ENCODE results near the gene PTPN18. TPM values are rescaled to one million over a fixed set of nuclear protein-coding genes. Genes with fewer than 3 reads are reported as not detected.
A peak's percentile ranks its signal among the peaks of the same experiment; 100 is the strongest.

Gene PTPN18
- polyA plus RNA-seq, 2 of the 4 experiments (the other 2 are of a cell fraction), result 19.6 to 20.4 TPM

DNA sequence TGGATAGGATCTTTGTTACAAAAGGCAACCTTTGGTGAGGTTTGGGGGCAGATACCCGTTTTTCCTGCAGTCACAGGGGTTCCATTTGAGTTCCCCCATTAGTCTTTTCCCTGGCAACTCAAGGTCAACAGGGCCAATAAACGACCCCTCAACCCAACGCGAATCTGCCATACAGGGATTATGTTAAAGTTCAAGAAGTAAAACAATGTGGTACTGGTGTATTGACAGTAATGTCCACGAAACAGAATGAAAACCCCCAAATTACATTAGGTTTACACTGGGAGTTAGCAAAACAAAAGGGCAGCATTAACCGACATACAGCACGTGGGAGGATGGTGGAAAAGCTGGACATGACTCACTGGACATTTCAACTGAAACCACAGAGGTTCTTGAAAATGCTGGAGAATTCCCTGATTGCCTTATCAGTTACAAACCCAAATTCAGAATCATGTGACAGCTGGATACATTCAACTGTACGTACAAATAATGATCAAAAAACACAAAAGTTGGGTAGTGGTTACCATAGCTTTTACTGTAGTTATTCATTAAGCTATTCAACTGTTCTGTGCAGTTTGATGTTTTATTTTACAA, 18.0 kb upstream of the PTPN18 start:
- Histone ChIP-seq H3K4me2 (peak overlapping the region; percentile 78), H3K9me3 (no peaks in the 10 kb centered on the region), H3K27ac (peak overlapping the region; percentile 35 to 60; a peak in 4 of 6 replicates), H3K4me3 (peak overlapping the region; percentile 46), H3K4me1 (peaks cover 12% of the 10 kb centered on the region)
- FAIRE-seq (no peak), ATAC-seq (no peak), DNase-seq (ENCODE audit: low read depth in 1 of 2, low spot score in 1 of 2) (no peak)
- TF ChIP-seq SREBF2 (IDR thresholded peaks at IDR 0.05) (no peak), CBX8 (IDR thresholded peaks at IDR 0.05) (no peak), ZNF302 (CRISPR knock-in tag; IDR thresholded peaks at IDR 0.05) (no peak), ESRRA (IDR thresholded peaks at IDR 0.05; ENCODE audit: borderline replicate concordance, low read length) (no peak), BHLHE40 (IDR thresholded peaks at IDR 0.05; ENCODE audit: low read depth, low read length) (no peak), CEBPB (IDR thresholded peaks at IDR 0.05) (no peak), RNF2 (IDR thresholded peaks at IDR 0.05; ENCODE audit: borderline replicate concordance, low read depth) (no peak), RCOR1 (IDR thresholded peaks at IDR 0.05; ENCODE audit: low read depth, low read length) (no peak), KDM1A (IDR thresholded peaks at IDR 0.05; ENCODE audit: low read depth) (no peak), BCL3 (IDR thresholded peaks at IDR 0.05) (no peak), CBX2 (IDR thresholded peaks at IDR 0.05; ENCODE audit: borderline replicate concordance, low read depth) (no peak)
- TF ChIP-seq, protein P1, sequence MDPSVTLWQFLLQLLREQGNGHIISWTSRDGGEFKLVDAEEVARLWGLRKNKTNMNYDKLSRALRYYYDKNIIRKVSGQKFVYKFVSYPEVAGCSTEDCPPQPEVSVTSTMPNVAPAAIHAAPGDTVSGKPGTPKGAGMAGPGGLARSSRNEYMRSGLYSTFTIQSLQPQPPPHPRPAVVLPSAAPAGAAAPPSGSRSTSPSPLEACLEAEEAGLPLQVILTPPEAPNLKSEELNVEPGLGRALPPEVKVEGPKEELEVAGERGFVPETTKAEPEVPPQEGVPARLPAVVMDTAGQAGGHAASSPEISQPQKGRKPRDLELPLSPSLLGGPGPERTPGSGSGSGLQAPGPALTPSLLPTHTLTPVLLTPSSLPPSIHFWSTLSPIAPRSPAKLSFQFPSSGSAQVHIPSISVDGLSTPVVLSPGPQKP (IDR thresholded peaks at IDR 0.05; ENCODE audit: low read depth, low read length), result no peak
- TF ChIP-seq, protein P2, sequence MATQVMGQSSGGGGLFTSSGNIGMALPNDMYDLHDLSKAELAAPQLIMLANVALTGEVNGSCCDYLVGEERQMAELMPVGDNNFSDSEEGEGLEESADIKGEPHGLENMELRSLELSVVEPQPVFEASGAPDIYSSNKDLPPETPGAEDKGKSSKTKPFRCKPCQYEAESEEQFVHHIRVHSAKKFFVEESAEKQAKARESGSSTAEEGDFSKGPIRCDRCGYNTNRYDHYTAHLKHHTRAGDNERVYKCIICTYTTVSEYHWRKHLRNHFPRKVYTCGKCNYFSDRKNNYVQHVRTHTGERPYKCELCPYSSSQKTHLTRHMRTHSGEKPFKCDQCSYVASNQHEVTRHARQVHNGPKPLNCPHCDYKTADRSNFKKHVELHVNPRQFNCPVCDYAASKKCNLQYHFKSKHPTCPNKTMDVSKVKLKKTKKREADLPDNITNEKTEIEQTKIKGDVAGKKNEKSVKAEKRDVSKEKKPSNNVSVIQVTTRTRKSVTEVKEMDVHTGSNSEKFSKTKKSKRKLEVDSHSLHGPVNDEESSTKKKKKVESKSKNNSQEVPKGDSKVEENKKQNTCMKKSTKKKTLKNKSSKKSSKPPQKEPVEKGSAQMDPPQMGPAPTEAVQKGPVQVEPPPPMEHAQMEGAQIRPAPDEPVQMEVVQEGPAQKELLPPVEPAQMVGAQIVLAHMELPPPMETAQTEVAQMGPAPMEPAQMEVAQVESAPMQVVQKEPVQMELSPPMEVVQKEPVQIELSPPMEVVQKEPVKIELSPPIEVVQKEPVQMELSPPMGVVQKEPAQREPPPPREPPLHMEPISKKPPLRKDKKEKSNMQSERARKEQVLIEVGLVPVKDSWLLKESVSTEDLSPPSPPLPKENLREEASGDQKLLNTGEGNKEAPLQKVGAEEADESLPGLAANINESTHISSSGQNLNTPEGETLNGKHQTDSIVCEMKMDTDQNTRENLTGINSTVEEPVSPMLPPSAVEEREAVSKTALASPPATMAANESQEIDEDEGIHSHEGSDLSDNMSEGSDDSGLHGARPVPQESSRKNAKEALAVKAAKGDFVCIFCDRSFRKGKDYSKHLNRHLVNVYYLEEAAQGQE (IDR thresholded peaks at IDR 0.05), result no peak
- ChIA-PET POLR2A (interaction anchor here (0.6 to 1.3 kb wide), 3 partner anchors 156 to 192 kb away, joined by 3 to 8 read pairs (median 4); partner anchors contain the start of genes MZT2B and SMPD4), CTCF (interaction anchor here (1.3 to 7.5 kb wide), 2 partner anchors 35 to 157 kb away, joined by 4 to 96 read pairs; partner anchors contain the start of genes MZT2B and SMPD4)
- 35% methylated on average over 8 of the region's 8 CpGs for whole genome bisulfite sequencing (ENCODE audit: missing lambda C conversion rate)

- no peak for ATAC-seq
- FAIRE-seq, result no peak
- ChIA-PET POLR2A (interaction anchor here (0.6 kb wide), 1 partner anchor 193 kb away, joined by 4 read pairs; no protein-coding TSS in a partner anchor), CTCF (interaction anchor here (1.4 kb wide), 1 partner anchor 17 kb away, joined by 3 read pairs; the partner anchor contains the start of gene PTPN18)
- TF ChIP-seq PBX3 (IDR thresholded peaks at IDR 0.05), result no peak
- TF ChIP-seq RFX5 (IDR thresholded peaks at IDR 0.05), result no peak
- no peak for TF ChIP-seq CHD4 (IDR thresholded peaks at IDR 0.05; ENCODE audit: borderline replicate concordance)
- no peak for TF ChIP-seq EHMT2 (IDR thresholded peaks at IDR 0.05; ENCODE audit: low read depth)
- TF ChIP-seq SMC3 (IDR thresholded peaks at IDR 0.05), result no peak
- TF ChIP-seq POLR2A (IDR thresholded peaks at IDR 0.05; ENCODE audit: low read length), result no peak
- TF ChIP-seq, protein P1 (IDR thresholded peaks at IDR 0.05; ENCODE audit: low read depth, low read length), result no peak
- TF ChIP-seq GATA3 (IDR thresholded peaks at IDR 0.05; ENCODE audit: borderline replicate concordance), result no peak
- no peak for TF ChIP-seq EHF (CRISPR knock-in tag; IDR thresholded peaks at IDR 0.05)
- TF ChIP-seq JUNB (IDR thresholded peaks at IDR 0.05), result no peak
- 93% methylated on average over 12 of the region's 12 CpGs for WGBS (ENCODE audit: missing lambda C conversion rate)
- Histone ChIP-seq H3K9me3 (no peaks in the 10 kb centered on the region), H3K4me2 (no peak overlapping the region), H3K4me3 (no peak overlapping the region), H3K27ac (no peak overlapping the region), H3K4me1 (peaks cover 15% of the 10 kb centered on the region)
- no peak for DNase-seq (ENCODE audit: low read depth in 1 of 2, low spot score in 1 of 2)
Observed at GRCh38 chr2:130338793-130339345, 17.0 kb upstream of the PTPN18 start.

All from A549 (cell line).